Epithelial cell of proximal tubule (primary cell): ENCODE data around the gene FBXO31. TPM values are rescaled to one million over a fixed set of nuclear protein-coding genes. Genes with fewer than 3 reads are reported as not detected.

ENCODE experiments used
- DNase-seq: peaks from one replicate; pipeline ENCODE4 v3.0.0-alpha.2; 2011; ENCODE audit warnings: low read depth
- H3K4me3 ChIP-seq: 2 replicates; pipeline ENCODE4 v1.5.1; 2011; ENCODE audit warnings: low read depth, mild to moderate bottlenecking, low read length
- CTCF ChIP-seq: conservative IDR thresholded peaks from 2 replicates; pipeline ENCODE4 v1.5.1; 2012; ENCODE audit warnings: low read depth, mild to moderate bottlenecking, low read length
- total RNA-seq: library from RNA; depleted of rRNA; stranded (reverse); fragments of >200 nt; gene quantifications from 2 replicates; pipeline ENCODE4 v1.2.3, GENCODE V29; 2015

FBXO31 gene
- total RNA-seq, 1 donor from 2014 or later: 18.0 TPM

GRCh38 chr16:87360862-87361610 lies 22.5 kb downstream of the FBXO31 start:
- no peak for DNase-seq
- H3K4me3 ChIP-seq: no peak overlapping the region
- TF ChIP-seq CTCF: no peak

GRCh38 chr16:87359121-87359520 lies 24.5 kb downstream of the FBXO31 start:
- H3K4me3 ChIP-seq: no peak overlapping the region
- TF ChIP-seq CTCF: no peak
- DNase-seq: no peak

GRCh38 chr16:87358696-87359095 lies 24.9 kb downstream of the FBXO31 start:
- TF ChIP-seq CTCF: no peak
- no peak overlapping the region for H3K4me3 ChIP-seq
- DNase-seq: no peak

GRCh38 chr16:87358250-87358649 lies 25.3 kb downstream of the FBXO31 start:
- no peak for DNase-seq
- TF ChIP-seq CTCF: no peak
- H3K4me3 ChIP-seq: no peak overlapping the region

- TF ChIP-seq CTCF: no peak
- no peak for DNase-seq
- H3K4me3 ChIP-seq: no peak overlapping the region
Measured at GRCh38 chr16:87356491-87356853, 27.1 kb downstream of the FBXO31 start.

- no peak for TF ChIP-seq CTCF
- no peak for DNase-seq
- H3K4me3 ChIP-seq: no peak overlapping the region
Measured at GRCh38 chr16:87353613-87354012, 30.0 kb downstream of the FBXO31 start.

- DNase-seq: no peak
- no peak for TF ChIP-seq CTCF
- H3K4me3 ChIP-seq: no peak overlapping the region
Measured at GRCh38 chr16:87352818-87353217, 30.8 kb downstream of the FBXO31 start.
